ENCODE data around the gene LMAN2L.
"Not testable (repeated sequence)": the region's sequence is repeated elsewhere in the genome, so short reads cannot be mapped to it uniquely, and the experiment has no call there.

The LMAN2L gene

GRCh38 chr2:96685577-96686459, 54.0 kb downstream of the LMAN2L start:
- no peak for DNase-seq

GRCh38 chr2:96684883-96685576, 54.8 kb downstream of the LMAN2L start:
- DNase-seq, result no peak

GRCh38 chr2:96683972-96684820, 55.7 kb downstream of the LMAN2L start:
- DNase-seq, result no peak

GRCh38 chr2:96683307-96683706, 56.6 kb downstream of the LMAN2L start:
- DNase-seq, result no peak

GRCh38 chr2:96681540-96681939, 58.3 kb downstream of the LMAN2L start:
- no peak for DNase-seq

GRCh38 chr2:96680561-96681141, 59.2 kb downstream of the LMAN2L start:
- DNase-seq, result no peak

GRCh38 chr2:96679848-96680247, 60.0 kb downstream of the LMAN2L start:
- no peak for DNase-seq

- DNase-seq, result no peak
These were observed 70.2 kb downstream of the LMAN2L start for GRCh38 chr2:96669539-96670215.

GRCh38 chr2:96668771-96669170, 71.1 kb downstream of the LMAN2L start:
- DNase-seq, result no peak

- DNase-seq, result not testable (repeated sequence)
These were observed 74.1 kb downstream of the LMAN2L start for GRCh38 chr2:96665717-96666116.

GRCh38 chr2:96665083-96665569, 74.7 kb downstream of the LMAN2L start:
- no peak for DNase-seq

- no peak for DNase-seq
These were observed 75.4 kb downstream of the LMAN2L start for GRCh38 chr2:96664366-96664925.

- no peak for DNase-seq
These were observed 76.0 kb downstream of the LMAN2L start for GRCh38 chr2:96663829-96664228.

GRCh38 chr2:96663177-96663576, 76.7 kb downstream of the LMAN2L start:
- DNase-seq, result no peak

GRCh38 chr2:96662360-96662759, 77.5 kb downstream of the LMAN2L start:
- DNase-seq, result no peak

- DNase-seq, result no peak
These were observed 78.5 kb downstream of the LMAN2L start for GRCh38 chr2:96661324-96661723.

GRCh38 chr2:96656540-96656939, 83.3 kb downstream of the LMAN2L start:
- DNase-seq, result no peak

All from stimulated activated CD4-positive, alpha-beta T cell treated with anti-CD3 and anti-CD28 coated beads, Interleukin-15, amount 100 ng/mL, for 24 hours (primary cell).